NB4 (cell line): ENCODE results near the gene AHCTF1.
A peak's percentile ranks its signal among the peaks of the same experiment; 100 is the strongest.

Source experiments
- DNase-seq: peaks from one replicate; pipeline ENCODE4 v3.0.0; 2010; ENCODE audit warnings: low read depth
- H3K4me3 ChIP-seq: one replicate; pipeline ENCODE4 v1.5.1; 2011; ENCODE audit warnings: mild to moderate bottlenecking, low read depth, low read length, moderate library complexity
- MYC ChIP-seq: IDR thresholded peaks from 2 replicates; pipeline ENCODE4 v1.6.1; 2011; ENCODE audit warnings: low read depth, low read length
- POLR2A ChIP-seq: IDR thresholded peaks from 2 replicates; pipeline ENCODE4 v1.6.1; 2011; ENCODE audit warnings: mild to moderate bottlenecking; ENCODE audit not compliant: insufficient read length; ENCODE audit errors: extremely low read depth
- TF ChIP-seq, protein P1 (sequence below): IDR thresholded peaks from 2 replicates; pipeline ENCODE4 v1.6.1; 2011; ENCODE audit warnings: low read depth, low read length
- TF ChIP-seq, protein P2 (sequence below): IDR thresholded peaks from one replicate; pipeline ENCODE4 v1.5.1; 2012; ENCODE audit warnings: low read depth, low read length

Gene AHCTF1

GRCh38 chr1:246930830-246931548, 759 bp downstream of the AHCTF1 start:
- peak; percentile 72 for DNase-seq

GRCh38 chr1:246925997-246926626, 5.6 kb downstream of the AHCTF1 start:
- H3K4me3 ChIP-seq = no peak overlapping the region
- no peak for TF ChIP-seq MYC
- TF ChIP-seq, protein P1, sequence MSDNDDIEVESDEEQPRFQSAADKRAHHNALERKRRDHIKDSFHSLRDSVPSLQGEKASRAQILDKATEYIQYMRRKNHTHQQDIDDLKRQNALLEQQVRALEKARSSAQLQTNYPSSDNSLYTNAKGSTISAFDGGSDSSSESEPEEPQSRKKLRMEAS = no peak
- no peak for TF ChIP-seq POLR2A
- TF ChIP-seq, protein P2, sequence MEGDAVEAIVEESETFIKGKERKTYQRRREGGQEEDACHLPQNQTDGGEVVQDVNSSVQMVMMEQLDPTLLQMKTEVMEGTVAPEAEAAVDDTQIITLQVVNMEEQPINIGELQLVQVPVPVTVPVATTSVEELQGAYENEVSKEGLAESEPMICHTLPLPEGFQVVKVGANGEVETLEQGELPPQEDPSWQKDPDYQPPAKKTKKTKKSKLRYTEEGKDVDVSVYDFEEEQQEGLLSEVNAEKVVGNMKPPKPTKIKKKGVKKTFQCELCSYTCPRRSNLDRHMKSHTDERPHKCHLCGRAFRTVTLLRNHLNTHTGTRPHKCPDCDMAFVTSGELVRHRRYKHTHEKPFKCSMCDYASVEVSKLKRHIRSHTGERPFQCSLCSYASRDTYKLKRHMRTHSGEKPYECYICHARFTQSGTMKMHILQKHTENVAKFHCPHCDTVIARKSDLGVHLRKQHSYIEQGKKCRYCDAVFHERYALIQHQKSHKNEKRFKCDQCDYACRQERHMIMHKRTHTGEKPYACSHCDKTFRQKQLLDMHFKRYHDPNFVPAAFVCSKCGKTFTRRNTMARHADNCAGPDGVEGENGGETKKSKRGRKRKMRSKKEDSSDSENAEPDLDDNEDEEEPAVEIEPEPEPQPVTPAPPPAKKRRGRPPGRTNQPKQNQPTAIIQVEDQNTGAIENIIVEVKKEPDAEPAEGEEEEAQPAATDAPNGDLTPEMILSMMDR = no peak

More at GRCh38 chr1:246930830-246931548, 759 bp downstream of the AHCTF1 start:
- TF ChIP-seq MYC (peak; percentile 80), POLR2A (no peak)
- TF ChIP-seq, protein P2 = no peak
- TF ChIP-seq, protein P1 = no peak; the same call in 1 of the 2 replicates
- peak overlapping the region; percentile 100 for H3K4me3 ChIP-seq

GRCh38 chr1:246923900-246924299, 7.8 kb downstream of the AHCTF1 start:
- TF ChIP-seq, protein P1 = no peak
- TF ChIP-seq, protein P2 = no peak
- TF ChIP-seq MYC (no peak), POLR2A (no peak)
- no peak overlapping the region for H3K4me3 ChIP-seq
- no peak for DNase-seq

More at GRCh38 chr1:246925997-246926626, 5.6 kb downstream of the AHCTF1 start:
- no peak for DNase-seq

DNA sequence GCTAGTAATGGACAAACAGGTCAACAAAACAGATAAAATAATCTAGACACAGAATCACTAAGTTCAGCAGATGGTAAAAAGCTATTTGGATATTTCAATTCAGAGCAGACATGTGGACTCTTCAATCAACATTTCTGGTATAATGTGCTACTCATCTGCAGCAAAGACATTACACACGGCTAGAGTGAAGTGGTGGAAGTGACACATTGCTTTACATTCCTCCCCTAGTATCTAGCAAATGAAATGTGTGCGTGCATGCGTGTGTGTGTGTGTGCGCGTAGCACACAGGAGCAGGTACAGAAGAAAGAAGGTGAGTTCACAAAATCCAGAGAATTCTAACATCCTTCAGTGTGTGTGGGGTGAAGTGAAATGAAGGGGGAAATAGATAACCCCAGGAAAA, 8.3 kb downstream of the AHCTF1 start:
- TF ChIP-seq MYC (no peak), POLR2A (no peak)
- TF ChIP-seq, protein P2 = no peak
- TF ChIP-seq, protein P1 = no peak
- no peak overlapping the region for H3K4me3 ChIP-seq
- no peak for DNase-seq

DNA sequence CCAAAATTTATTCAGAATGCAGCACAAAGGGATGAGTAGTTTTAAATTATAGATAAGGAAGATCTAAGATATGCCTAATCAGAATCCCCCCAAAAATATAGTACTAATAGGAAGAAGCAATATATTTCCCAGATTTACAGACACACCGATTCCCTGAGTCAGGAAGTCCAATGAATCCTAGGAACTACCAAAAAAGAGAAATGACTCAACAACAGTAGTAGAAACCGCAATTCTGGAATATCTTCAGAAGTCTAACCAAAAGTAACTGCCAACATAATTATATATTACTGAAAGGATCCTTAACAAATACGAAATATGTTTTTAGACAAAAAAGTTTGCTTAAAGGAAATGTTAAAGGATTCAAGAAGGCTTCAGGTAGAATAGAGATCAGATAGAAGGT, 10.3 kb downstream of the AHCTF1 start:
- H3K4me3 ChIP-seq = no peak overlapping the region
- no peak for DNase-seq

More for the DNA sequence above, 10.3 kb downstream of the AHCTF1 start:
- TF ChIP-seq, protein P2 = no peak
- TF ChIP-seq, protein P1 = no peak
- TF ChIP-seq POLR2A (no peak), MYC (no peak)
